ACC112 (cell line): ENCODE measurements around the gene CDK18.

Source experiments
- H2AFZ ChIP-seq: fragments of 200-600 bp; sonication (generic); one replicate; pipeline ENCODE4 v1.6.0; 2017; ENCODE audit warnings: antibody characterized with exemption, low read length; ENCODE audit not compliant: unreplicated experiment
- H3K27ac ChIP-seq: fragments of 200-600 bp; sonication (generic); 2 replicates; pipeline ENCODE4 v1.5.1; 2014; ENCODE audit warnings: low read depth, mild to moderate bottlenecking, antibody characterized with exemption, low read length, moderate library complexity
- H3K27me3 ChIP-seq: fragments of 200-600 bp; sonication (generic); 2 replicates; pipeline ENCODE4 v1.6.1; 2014; ENCODE audit warnings: mild to moderate bottlenecking, antibody characterized with exemption, low read length, moderate library complexity, mixed read lengths; ENCODE audit not compliant: insufficient read depth
- H3K36me3 ChIP-seq: fragments of 200-600 bp; sonication (generic); 2 replicates; pipeline ENCODE4 v1.6.1; 2016; ENCODE audit warnings: mild to moderate bottlenecking, antibody characterized with exemption, low read length, moderate library complexity, mixed read lengths; ENCODE audit not compliant: insufficient read depth
- H3K4me1 ChIP-seq: fragments of 200-600 bp; sonication (generic); one replicate; pipeline ENCODE4 v1.6.1; 2016; ENCODE audit warnings: low read length, mixed read lengths; ENCODE audit not compliant: insufficient read depth, unreplicated experiment, control insufficient read depth
- H3K4me3 ChIP-seq: fragments of 200-600 bp; sonication (generic); 2 replicates; pipeline ENCODE4 v1.5.1; 2014; ENCODE audit warnings: mild to moderate bottlenecking, low read depth, low read length
- H3K79me2 ChIP-seq: fragments of 200-600 bp; sonication (generic); one replicate; pipeline ENCODE4 v1.6.0; 2016; ENCODE audit warnings: low read length; ENCODE audit not compliant: control insufficient read depth, unreplicated experiment, insufficient read depth

The CDK18 gene

DNA sequence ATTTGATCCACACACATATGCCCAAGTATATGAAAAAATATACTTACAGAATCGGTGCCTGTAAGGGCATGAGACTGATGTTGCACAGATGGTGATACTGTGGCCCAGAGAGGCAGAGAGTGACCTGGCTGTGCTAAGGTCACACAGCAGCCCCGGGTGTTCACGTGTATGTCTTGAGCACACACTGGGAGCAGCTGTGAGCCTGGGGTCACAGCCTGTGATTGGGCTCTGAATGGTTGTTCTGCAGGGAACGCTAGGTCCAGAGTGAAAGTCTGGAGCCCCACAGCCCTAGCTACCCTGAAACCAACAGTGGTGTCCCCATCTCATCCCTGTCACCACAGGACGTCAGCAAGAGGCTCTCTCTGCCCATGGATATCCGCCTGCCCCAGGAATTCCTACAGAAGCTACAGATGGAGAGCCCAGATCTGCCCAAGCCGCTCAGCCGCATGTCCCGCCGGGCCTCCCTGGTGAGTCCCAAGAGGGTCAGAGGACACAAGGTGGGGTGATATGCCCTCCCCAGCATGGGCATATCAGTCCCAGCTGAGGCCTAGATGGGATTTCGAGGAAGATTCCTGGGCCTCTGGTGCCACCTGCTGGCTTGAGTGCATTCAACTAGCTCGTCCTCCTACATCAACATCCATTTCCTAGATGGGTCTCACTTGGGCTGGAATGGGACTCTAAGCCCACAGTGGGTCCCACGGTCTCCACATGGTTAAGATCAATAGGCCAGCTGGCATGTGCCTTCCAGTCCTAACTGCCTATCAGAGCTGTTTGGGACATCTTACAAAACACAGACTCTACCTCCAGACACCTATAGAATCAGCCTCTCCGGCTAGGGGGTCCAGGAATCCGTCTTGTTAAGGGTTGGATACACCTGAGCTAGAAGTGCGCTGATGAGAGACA is 19.7 kb downstream of the CDK18 start:
- Histone ChIP-seq H2AFZ (no peak overlapping the region), H3K4me1 (peaks cover 1% of the 10 kb centered on the region), H3K27ac (no peak overlapping the region), H3K4me3 (no peak overlapping the region), H3K27me3 (peaks cover 7% of the 10 kb centered on the region; the same call in 1 of the 2 replicates), H3K36me3 (no peaks in the 10 kb centered on the region), H3K79me2 (no peaks in the 10 kb centered on the region)

DNA sequence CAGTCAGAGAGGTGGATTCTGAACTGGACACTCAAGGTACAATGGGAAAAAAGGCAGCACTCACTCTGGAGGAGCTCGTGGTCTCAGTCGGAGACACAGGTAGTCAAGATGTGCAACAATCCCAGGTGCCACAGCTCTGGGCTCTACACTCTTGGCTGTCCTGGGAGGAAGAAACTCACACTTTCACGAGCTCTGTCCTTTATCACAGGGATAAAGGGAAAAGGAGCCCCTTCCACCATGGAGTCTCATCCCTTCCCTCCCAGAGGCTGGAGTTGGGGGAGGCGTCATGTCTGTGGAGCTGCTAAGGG is 20.3 kb downstream of the CDK18 start:
- Histone ChIP-seq H3K79me2 (no peaks in the 10 kb centered on the region), H3K4me3 (no peak overlapping the region), H3K4me1 (peaks cover 7% of the 10 kb centered on the region), H2AFZ (no peak overlapping the region), H3K36me3 (no peaks in the 10 kb centered on the region), H3K27me3 (peaks cover 4% of the 10 kb centered on the region; the same call in 1 of the 2 replicates), H3K27ac (no peak overlapping the region)

DNA sequence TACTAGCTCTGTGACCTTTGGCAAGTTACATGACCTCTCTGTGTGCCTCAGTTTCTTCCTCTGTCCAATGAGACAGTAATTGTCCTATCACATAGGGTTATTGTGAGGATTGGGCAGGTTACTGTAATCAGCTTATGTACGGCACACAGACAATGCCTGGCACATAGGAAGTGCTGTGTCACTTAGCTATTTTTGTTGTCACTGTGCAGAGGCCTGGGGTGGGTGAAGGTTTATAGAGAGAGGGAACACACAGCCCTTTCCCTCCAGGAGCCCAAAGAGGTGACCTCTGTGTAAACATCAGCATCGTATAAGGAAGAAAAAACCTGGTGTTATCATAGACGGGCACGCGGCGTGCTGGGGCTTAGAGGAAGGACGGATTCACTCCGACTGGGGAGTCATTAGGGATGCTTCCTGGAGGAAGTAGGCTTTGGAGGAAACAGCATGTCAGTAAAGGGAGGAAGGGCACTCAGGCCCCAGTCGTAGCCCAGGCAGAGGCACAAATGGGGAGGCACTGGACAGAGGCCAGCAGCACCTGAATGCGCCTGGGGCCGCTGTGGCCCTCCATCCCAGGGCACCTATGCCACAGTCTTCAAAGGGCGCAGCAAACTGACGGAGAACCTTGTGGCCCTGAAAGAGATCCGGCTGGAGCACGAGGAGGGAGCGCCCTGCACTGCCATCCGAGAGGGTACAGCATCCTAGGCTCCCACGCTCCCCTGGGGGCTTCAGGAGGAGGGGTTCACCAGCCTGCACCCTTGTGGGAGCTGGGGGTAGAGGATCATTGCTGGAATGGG is 21.2 kb downstream of the CDK18 start:
- H3K27me3 ChIP-seq = no peaks in the 10 kb centered on the region
- no peaks in the 10 kb centered on the region for H3K79me2 ChIP-seq
- no peaks in the 10 kb centered on the region for H3K36me3 ChIP-seq
- no peak overlapping the region for H3K4me3 ChIP-seq
- H2AFZ ChIP-seq = no peak overlapping the region
- peaks cover 8% of the 10 kb centered on the region for H3K4me1 ChIP-seq
- no peak overlapping the region for H3K27ac ChIP-seq

GRCh38 chr1:205526431-205526830 is 22.0 kb downstream of the CDK18 start:
- Histone ChIP-seq H3K79me2 (no peaks in the 10 kb centered on the region), H3K27me3 (no peaks in the 10 kb centered on the region), H3K4me3 (no peak overlapping the region), H2AFZ (no peak overlapping the region), H3K27ac (no peak overlapping the region), H3K36me3 (no peaks in the 10 kb centered on the region), H3K4me1 (peaks cover 8% of the 10 kb centered on the region)

DNA sequence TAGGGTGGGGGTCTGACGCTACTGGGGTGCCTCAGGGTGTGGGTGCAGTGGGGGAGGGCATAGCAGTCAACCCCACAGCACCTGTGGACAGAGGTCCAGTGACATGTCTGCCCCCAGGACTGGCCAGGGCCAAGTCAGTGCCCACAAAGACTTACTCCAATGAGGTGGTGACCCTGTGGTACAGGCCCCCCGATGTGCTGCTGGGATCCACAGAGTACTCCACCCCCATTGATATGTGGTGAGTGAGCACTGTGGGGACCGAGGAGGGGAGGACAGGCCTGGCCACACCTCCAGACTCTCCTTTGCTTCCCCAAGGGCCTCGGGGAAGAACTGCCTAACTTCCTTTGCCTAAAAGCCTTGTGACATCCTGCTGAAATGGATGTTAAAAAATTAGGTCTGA is 23.5 kb downstream of the CDK18 start:
- H3K4me3 ChIP-seq = no peak overlapping the region
- no peaks in the 10 kb centered on the region for H3K79me2 ChIP-seq
- no peaks in the 10 kb centered on the region for H3K27me3 ChIP-seq
- H2AFZ ChIP-seq = no peak overlapping the region
- no peak overlapping the region for H3K27ac ChIP-seq
- no peaks in the 10 kb centered on the region for H3K36me3 ChIP-seq
- peaks cover 8% of the 10 kb centered on the region for H3K4me1 ChIP-seq

- Histone ChIP-seq H3K36me3 (no peaks in the 10 kb centered on the region), H3K4me1 (peaks cover 8% of the 10 kb centered on the region), H2AFZ (no peak overlapping the region), H3K27me3 (no peaks in the 10 kb centered on the region), H3K4me3 (no peak overlapping the region), H3K79me2 (no peaks in the 10 kb centered on the region), H3K27ac (no peak overlapping the region)
Observed at GRCh38 chr1:205528446-205528886, 24.0 kb downstream of the CDK18 start.

DNA sequence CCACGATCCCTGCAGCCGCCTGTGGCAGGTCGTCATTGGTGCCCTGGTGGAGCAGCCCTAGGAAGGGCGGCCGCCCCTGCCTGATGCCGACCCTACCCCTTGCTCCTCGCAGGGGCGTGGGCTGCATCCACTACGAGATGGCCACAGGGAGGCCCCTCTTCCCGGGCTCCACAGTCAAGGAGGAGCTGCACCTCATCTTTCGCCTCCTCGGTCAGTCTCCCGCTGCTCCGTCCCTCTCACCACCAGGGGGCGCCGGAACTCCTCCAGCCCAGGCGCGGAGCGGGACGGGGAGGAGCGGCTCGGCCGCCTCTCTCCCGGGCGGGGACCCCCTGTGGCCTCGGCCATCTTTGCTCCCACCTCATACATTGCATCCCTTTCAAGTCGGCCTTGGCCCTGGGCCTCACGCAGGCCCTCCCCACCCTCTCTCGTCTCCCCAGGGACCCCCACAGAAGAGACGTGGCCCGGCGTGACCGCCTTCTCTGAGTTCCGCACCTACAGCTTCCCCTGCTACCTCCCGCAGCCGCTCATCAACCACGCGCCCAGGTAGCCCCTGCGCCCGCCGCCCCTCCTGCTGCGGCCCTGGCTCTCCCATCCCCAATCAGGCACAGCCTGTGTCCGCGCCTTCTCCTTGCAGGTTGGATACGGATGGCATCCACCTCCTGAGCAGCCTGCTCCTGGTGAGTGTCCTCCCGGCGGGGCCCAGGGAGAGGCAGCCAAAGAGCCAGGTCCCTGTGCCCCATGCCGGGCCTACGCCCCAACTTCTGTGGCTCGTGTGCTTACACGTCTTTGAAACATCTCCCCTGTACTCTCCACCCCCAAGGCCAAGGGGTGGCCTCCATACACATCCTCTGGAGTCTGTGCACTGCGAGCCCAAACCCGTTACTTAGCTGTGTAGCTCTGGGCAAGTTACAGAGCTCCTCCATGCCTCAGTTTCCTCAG is 24.7 kb downstream of the CDK18 start:
- H3K79me2 ChIP-seq = no peaks in the 10 kb centered on the region
- H3K36me3 ChIP-seq = no peaks in the 10 kb centered on the region
- H3K4me1 ChIP-seq = peaks cover 8% of the 10 kb centered on the region
- H3K27ac ChIP-seq = no peak overlapping the region
- H2AFZ ChIP-seq = peak overlapping the region; percentile 23
- H3K4me3 ChIP-seq = peak overlapping the region; percentile 60
- no peaks in the 10 kb centered on the region for H3K27me3 ChIP-seq

GRCh38 chr1:205530116-205530515 is 25.6 kb downstream of the CDK18 start:
- Histone ChIP-seq H3K4me3 (no peak overlapping the region), H3K79me2 (no peaks in the 10 kb centered on the region), H3K27me3 (no peaks in the 10 kb centered on the region), H3K27ac (no peak overlapping the region), H3K4me1 (peaks cover 8% of the 10 kb centered on the region), H3K36me3 (no peaks in the 10 kb centered on the region), H2AFZ (no peak overlapping the region)

GRCh38 chr1:205531191-205532025 is 26.9 kb downstream of the CDK18 start:
- no peaks in the 10 kb centered on the region for H3K36me3 ChIP-seq
- no peaks in the 10 kb centered on the region for H3K27me3 ChIP-seq
- H3K79me2 ChIP-seq = no peaks in the 10 kb centered on the region
- no peak overlapping the region for H2AFZ ChIP-seq
- peaks cover 9% of the 10 kb centered on the region for H3K4me1 ChIP-seq
- H3K4me3 ChIP-seq = no peak overlapping the region
- H3K27ac ChIP-seq = no peak overlapping the region
